Hepatocyte (in vitro differentiated cells): ENCODE data around the gene CACNA2D4. TPM values are rescaled to one million over a fixed set of nuclear protein-coding genes. Genes with fewer than 3 reads are reported as not detected.
A peak's percentile ranks its signal among the peaks of the same experiment; 100 is the strongest.

Source experiments
- DNase-seq: peaks from one replicate; pipeline ENCODE4 v3.0.0-alpha.2; 2016; ENCODE audit warnings: low spot score
- H2AFZ ChIP-seq: fragments of 200-600 bp; sonication (generic); 2 replicates; pipeline ENCODE4 v1.6.0; 2016; ENCODE audit warnings: antibody characterized with exemption, mild to moderate bottlenecking
- H3K27ac ChIP-seq: fragments of 200-600 bp; sonication (generic); 2 replicates; pipeline ENCODE4 v1.5.1; 2016; ENCODE audit warnings: mild to moderate bottlenecking
- H3K27me3 ChIP-seq: fragments of 200-600 bp; sonication (generic); 2 replicates; pipeline ENCODE4 v1.6.1; 2016
- H3K36me3 ChIP-seq: fragments of 200-600 bp; sonication (generic); replicated peaks from 2 replicates; pipeline ENCODE4 v1.5.1; 2016; ENCODE audit warnings: low read depth; ENCODE audit not compliant: insufficient read depth
- H3K4me1 ChIP-seq: fragments of 200-600 bp; sonication (generic); 2 replicates; pipeline ENCODE4 v1.5.1; 2016; ENCODE audit warnings: mild to moderate bottlenecking, moderate library complexity; ENCODE audit not compliant: insufficient read depth
- H3K4me2 ChIP-seq: fragments of 200-600 bp; sonication (generic); 2 replicates; pipeline ENCODE4 v1.6.0; 2016
- H3K4me3 ChIP-seq: fragments of 200-600 bp; sonication (generic); 2 replicates; pipeline ENCODE4 v1.5.1; 2016; ENCODE audit warnings: mild to moderate bottlenecking
- H3K79me2 ChIP-seq: fragments of 200-600 bp; sonication (generic); 2 replicates; pipeline ENCODE4 v1.6.0; 2017; ENCODE audit warnings: mild to moderate bottlenecking
- H3K9me2 ChIP-seq: fragments of 200-600 bp; sonication (generic); replicated peaks from 2 replicates; pipeline ENCODE4 v1.6.0; 2017; ENCODE audit warnings: mild to moderate bottlenecking; ENCODE audit not compliant: insufficient read depth
- H3K9me3 ChIP-seq: fragments of 200-600 bp; sonication (generic); 2 replicates; pipeline ENCODE4 v1.5.1; 2016; ENCODE audit warnings: low read depth, mild to moderate bottlenecking
- H4K20me1 ChIP-seq: fragments of 200-600 bp; sonication (generic); 2 replicates; pipeline ENCODE4 v1.6.0; 2016; ENCODE audit warnings: mild to moderate bottlenecking; ENCODE audit not compliant: insufficient read depth, poor library complexity, severe bottlenecking
- EZH2 ChIP-seq: fragments of 200-600 bp; sonication (generic); IDR thresholded peaks from 2 replicates; pipeline ENCODE4 v1.6.1; 2016; ENCODE audit warnings: antibody characterized with exemption, mild to moderate bottlenecking, borderline replicate concordance
- EZH2phosphoT487 ChIP-seq: fragments of 200-600 bp; sonication (generic); IDR thresholded peaks from one replicate; pipeline ENCODE4 v1.6.1; 2018; ENCODE audit warnings: antibody characterized with exemption, mild to moderate bottlenecking, low read depth, moderate library complexity; ENCODE audit not compliant: unreplicated experiment, severe bottlenecking
- WGBS: methylation state at CpG from one replicate; pipeline ENCODE4 v1.1.6; 2016; ENCODE audit warnings: low lambda C conversion rate; ENCODE audit errors: missing lambda C conversion rate; 5-methylcytosine and 5-hydroxymethylcytosine counted together
- polyA plus RNA-seq: library from polyadenylated mRNA; unstranded; fragments of >200 nt; fragmentation: Nextera tagmentation; extraction: Ambion mirVana; gene quantifications from 2 replicates; pipeline ENCODE4 v1.2.1, GENCODE V29; 2016
- total RNA-seq: library from RNA; depleted of rRNA; stranded (reverse); fragments of >200 nt; gene quantifications from 2 replicates; pipeline ENCODE4 v1.2.3, GENCODE V29; 2014
- TF ChIP-seq, protein P1 (sequence below): fragments of 200-600 bp; sonication (generic); IDR thresholded peaks from 2 replicates; pipeline ENCODE4 v1.5.1; 2016; ENCODE audit warnings: antibody characterized with exemption, mild to moderate bottlenecking; ENCODE audit not compliant: poor library complexity

Gene CACNA2D4
- total and polyA plus RNA-seq, 2 experiments from 2014 or later = 1.3 to 2.1 TPM

DNA sequence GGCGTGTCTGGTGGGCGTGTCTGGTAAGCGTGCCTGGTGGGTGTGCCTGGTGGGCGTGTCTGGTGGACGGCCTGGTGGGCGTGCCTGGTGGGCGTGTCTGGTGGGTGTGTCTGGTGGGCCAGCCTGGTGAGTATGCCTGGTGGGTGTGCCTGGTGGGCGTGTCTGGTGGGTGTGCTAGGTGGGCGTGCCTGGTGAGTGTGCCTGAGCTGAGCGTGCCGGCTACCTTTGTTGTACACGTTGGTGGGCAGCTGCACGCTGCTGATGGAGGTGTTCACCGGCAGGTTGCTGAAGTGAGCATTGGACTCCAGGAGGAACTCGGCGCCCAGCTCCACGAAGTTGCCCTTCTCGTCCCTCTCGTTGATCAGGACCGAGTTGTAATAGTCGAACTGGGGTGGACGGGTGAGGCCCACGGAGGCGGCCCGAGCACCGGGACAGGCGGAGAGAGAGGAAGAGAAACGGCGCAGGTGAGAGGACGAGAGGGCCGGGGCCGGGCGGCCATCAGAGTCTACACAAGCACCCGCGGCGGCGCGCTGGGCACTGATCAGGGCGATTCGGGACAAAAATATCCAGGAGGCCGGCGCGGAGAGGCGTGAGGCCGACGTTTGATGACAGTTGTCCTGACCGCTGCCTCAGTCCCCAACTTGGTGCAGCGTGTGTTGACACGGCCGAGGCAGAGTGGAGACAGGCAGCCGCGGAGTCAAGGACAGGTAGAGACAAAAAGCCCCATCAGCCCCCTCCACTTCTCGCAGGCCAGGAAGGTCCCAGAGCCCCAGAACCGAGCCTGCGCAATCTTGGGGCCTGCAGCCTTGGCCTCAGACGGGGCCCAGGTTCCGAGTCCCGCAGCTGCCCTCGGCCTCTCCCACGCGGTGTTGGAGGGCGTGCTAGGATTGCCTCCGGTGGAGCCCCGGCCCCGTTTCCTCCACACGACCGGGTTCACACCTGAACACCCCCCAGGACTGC, 10.5 kb downstream of the CACNA2D4 start:
- WGBS = 96% methylated on average over 59 of the region's 67 CpGs
- no peak overlapping the region for H2AFZ ChIP-seq
- H3K79me2 ChIP-seq = no peaks in the 10 kb centered on the region
- no peak overlapping the region for H3K4me3 ChIP-seq
- H3K27me3 ChIP-seq = no peaks in the 10 kb centered on the region
- no peaks in the 10 kb centered on the region for H3K9me2 ChIP-seq
- no peaks in the 10 kb centered on the region for H3K4me1 ChIP-seq
- DNase-seq = peak; percentile 3
- H3K27ac ChIP-seq = no peak overlapping the region
- no peaks in the 10 kb centered on the region for H4K20me1 ChIP-seq
- H3K4me2 ChIP-seq = no peak overlapping the region
- H3K36me3 ChIP-seq = no peaks in the 10 kb centered on the region
- peaks cover 5% of the 10 kb centered on the region for H3K9me3 ChIP-seq
- TF ChIP-seq, protein P1, sequence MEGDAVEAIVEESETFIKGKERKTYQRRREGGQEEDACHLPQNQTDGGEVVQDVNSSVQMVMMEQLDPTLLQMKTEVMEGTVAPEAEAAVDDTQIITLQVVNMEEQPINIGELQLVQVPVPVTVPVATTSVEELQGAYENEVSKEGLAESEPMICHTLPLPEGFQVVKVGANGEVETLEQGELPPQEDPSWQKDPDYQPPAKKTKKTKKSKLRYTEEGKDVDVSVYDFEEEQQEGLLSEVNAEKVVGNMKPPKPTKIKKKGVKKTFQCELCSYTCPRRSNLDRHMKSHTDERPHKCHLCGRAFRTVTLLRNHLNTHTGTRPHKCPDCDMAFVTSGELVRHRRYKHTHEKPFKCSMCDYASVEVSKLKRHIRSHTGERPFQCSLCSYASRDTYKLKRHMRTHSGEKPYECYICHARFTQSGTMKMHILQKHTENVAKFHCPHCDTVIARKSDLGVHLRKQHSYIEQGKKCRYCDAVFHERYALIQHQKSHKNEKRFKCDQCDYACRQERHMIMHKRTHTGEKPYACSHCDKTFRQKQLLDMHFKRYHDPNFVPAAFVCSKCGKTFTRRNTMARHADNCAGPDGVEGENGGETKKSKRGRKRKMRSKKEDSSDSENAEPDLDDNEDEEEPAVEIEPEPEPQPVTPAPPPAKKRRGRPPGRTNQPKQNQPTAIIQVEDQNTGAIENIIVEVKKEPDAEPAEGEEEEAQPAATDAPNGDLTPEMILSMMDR = no peak
- TF ChIP-seq EZH2phosphoT487 (no peak), EZH2 (no peak)

DNA sequence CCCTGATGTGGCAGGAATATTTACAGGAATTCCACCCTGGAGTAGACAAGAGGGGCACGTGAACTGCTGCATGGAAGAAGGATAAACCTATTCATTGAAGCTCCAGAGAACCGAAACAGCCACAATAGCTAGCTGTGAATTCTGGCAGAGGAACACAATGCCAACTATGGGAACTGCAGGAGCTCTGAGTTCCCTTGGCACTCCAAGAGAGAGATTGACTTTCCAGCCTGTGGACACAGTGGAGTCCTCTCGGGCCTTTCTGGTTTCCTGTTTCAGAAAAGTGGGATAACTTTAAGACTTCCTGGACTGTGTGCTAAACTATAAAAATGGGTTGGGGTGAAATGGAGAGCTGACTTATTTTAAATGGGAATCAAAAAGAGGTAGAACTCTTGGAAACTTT, 11.9 kb downstream of the CACNA2D4 start:
- Histone ChIP-seq H3K36me3 (no peaks in the 10 kb centered on the region), H3K4me2 (no peak overlapping the region), H2AFZ (no peak overlapping the region), H3K27me3 (no peaks in the 10 kb centered on the region), H3K4me3 (no peak overlapping the region), H3K9me3 (peaks cover 9% of the 10 kb centered on the region), H3K4me1 (no peaks in the 10 kb centered on the region), H3K79me2 (no peaks in the 10 kb centered on the region), H3K9me2 (no peaks in the 10 kb centered on the region), H3K27ac (no peak overlapping the region), H4K20me1 (no peaks in the 10 kb centered on the region)
- WGBS = 59% methylated on average over 3 of the region's 3 CpGs
- no peak for DNase-seq
- TF ChIP-seq, protein P1 = no peak
- no peak for TF ChIP-seq EZH2phosphoT487
- TF ChIP-seq EZH2 = no peak

DNA sequence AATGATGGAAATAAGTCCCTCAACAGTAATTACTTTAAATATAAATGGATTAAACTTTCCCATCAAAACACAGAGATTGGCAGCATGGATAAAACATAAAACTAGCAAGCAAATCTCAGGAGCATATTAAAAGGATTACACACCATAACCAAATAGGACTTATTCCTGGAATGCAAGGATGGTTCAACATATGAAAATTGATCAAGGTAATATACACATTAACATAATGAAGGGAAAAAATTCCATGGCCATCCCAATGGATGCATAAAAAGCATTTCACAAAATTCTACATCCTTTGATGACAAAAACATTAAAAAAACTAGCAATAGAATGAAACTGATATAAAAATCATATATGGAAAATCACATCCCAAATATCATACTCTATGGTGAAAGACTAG, 13.6 kb downstream of the CACNA2D4 start:
- TF ChIP-seq, protein P1 = no peak
- no peak for TF ChIP-seq EZH2phosphoT487
- TF ChIP-seq EZH2 = no peak
- no peak overlapping the region for H2AFZ ChIP-seq
- no peak overlapping the region for H3K27ac ChIP-seq
- H3K27me3 ChIP-seq = no peaks in the 10 kb centered on the region
- H3K36me3 ChIP-seq = no peaks in the 10 kb centered on the region
- no peaks in the 10 kb centered on the region for H3K4me1 ChIP-seq
- H3K9me2 ChIP-seq = no peaks in the 10 kb centered on the region
- no peaks in the 10 kb centered on the region for H3K79me2 ChIP-seq
- no peak for DNase-seq
- no peak overlapping the region for H3K4me3 ChIP-seq
- H4K20me1 ChIP-seq = no peaks in the 10 kb centered on the region
- H3K4me2 ChIP-seq = no peak overlapping the region
- H3K9me3 ChIP-seq = peaks cover 9% of the 10 kb centered on the region
